Measurements from ENCODE around the gene EEA1.

- no peak for TF ChIP-seq CTCF (IDR thresholded peaks at IDR 0.05)
- no peak for TF ChIP-seq POLR2A (IDR thresholded peaks at IDR 0.05)
Observed at GRCh38 chr12:92739113-92739512, 190.0 kb downstream of the EEA1 start.

Measured in Peyer's patch (tissue), 4 donors.